IMR-90 (cell line): ENCODE measurements around the gene AKAP6.

Experiments used
- MAZ ChIP-seq: IDR thresholded peaks from 2 replicates; pipeline ENCODE4 v1.6.1; 2012; ENCODE audit warnings: low read depth, mild to moderate bottlenecking, low read length, improper control_type of control experiment, moderate library complexity, borderline replicate concordance
- TF ChIP-seq, protein P1 (sequence below): conservative IDR thresholded peaks from 2 replicates; pipeline ENCODE4 v1.5.1; 2012; ENCODE audit warnings: mild to moderate bottlenecking, low read depth, low read length, improper control_type of control experiment

GRCh38 chr14:32688941-32689340 lies 359.8 kb downstream of the AKAP6 start:
- TF ChIP-seq, protein P1, sequence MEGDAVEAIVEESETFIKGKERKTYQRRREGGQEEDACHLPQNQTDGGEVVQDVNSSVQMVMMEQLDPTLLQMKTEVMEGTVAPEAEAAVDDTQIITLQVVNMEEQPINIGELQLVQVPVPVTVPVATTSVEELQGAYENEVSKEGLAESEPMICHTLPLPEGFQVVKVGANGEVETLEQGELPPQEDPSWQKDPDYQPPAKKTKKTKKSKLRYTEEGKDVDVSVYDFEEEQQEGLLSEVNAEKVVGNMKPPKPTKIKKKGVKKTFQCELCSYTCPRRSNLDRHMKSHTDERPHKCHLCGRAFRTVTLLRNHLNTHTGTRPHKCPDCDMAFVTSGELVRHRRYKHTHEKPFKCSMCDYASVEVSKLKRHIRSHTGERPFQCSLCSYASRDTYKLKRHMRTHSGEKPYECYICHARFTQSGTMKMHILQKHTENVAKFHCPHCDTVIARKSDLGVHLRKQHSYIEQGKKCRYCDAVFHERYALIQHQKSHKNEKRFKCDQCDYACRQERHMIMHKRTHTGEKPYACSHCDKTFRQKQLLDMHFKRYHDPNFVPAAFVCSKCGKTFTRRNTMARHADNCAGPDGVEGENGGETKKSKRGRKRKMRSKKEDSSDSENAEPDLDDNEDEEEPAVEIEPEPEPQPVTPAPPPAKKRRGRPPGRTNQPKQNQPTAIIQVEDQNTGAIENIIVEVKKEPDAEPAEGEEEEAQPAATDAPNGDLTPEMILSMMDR = no peak
- no peak for TF ChIP-seq MAZ
